ENCODE measurements around the gene PLXDC2.
"Not testable (repeated sequence)": the region's sequence is repeated elsewhere in the genome, so short reads cannot be mapped to it uniquely, and the experiment has no call there.

PLXDC2 gene

DNA sequence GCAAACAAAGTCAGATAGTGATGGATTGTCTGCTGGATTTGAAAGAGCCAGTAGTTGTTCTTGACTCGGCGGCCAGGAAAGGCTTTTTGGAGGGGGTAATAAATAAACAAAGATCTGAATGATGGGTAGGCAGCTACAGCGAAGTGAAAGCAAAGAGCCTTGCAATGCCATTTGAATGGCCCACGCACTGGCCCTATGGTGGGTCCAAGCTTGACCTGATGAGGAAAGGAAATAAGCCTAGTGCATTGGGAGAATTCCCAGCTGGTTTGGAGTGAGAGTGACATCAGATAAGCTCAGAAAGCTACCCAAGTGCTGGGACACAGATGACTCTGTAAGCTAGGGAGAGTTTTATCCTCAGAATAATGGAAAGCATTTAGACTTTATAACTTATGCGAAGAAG, 365.2 kb downstream of the PLXDC2 start:
- no peak overlapping the region for H3K4me2 ChIP-seq (ENCODE audit: low read length)
- no peak overlapping the region for H3K27ac ChIP-seq (ENCODE audit: low read depth, low read length)
- H2BK120ac ChIP-seq (ENCODE audit: low read depth, low read length) = no peak overlapping the region
- H3K27me3 ChIP-seq (ENCODE audit: insufficient read depth, low read length, poor library complexity) = no peaks in the 10 kb centered on the region
- no peak overlapping the region for H3K9ac ChIP-seq (ENCODE audit: low read length)
- no peaks in the 10 kb centered on the region for H3K36me3 ChIP-seq (ENCODE audit: control insufficient read depth, insufficient read depth, low read length)
- no peaks in the 10 kb centered on the region for H3K79me2 ChIP-seq (ENCODE audit: control insufficient read depth, insufficient read depth, low read length)
- WGBS (ENCODE audit: extremely low coverage, insufficient coverage, low lambda C conversion rate) = no CpG with 5 or more reads among the region's 5 CpGs
- H3K18ac ChIP-seq (ENCODE audit: low read length) = no peak overlapping the region
- H4K8ac ChIP-seq (ENCODE audit: low read depth, low read length) = no peak overlapping the region
- H2BK5ac ChIP-seq (ENCODE audit: low read length) = no peak overlapping the region
- H2AK5ac ChIP-seq (ENCODE audit: low read length) = no peak overlapping the region
- H3K4ac ChIP-seq (ENCODE audit: low read depth, low read length) = no peak overlapping the region
- no peak overlapping the region for H2BK15ac ChIP-seq (replicated peaks; ENCODE audit: low read depth)
- no peak overlapping the region for H4K5ac ChIP-seq (ENCODE audit: low read length)
- H3K79me1 ChIP-seq (ENCODE audit: low read length) = no peaks in the 10 kb centered on the region
- H3K4me3 ChIP-seq (ENCODE audit: low read length) = no peak overlapping the region
- H3K23ac ChIP-seq (ENCODE audit: low read length) = no peak overlapping the region
- DNase-seq = peak; percentile 34
- no peak overlapping the region for H3K56ac ChIP-seq (ENCODE audit: low read length)
- H3K4me1 ChIP-seq (ENCODE audit: control insufficient read depth, low read depth, low read length) = no peaks in the 10 kb centered on the region

DNA sequence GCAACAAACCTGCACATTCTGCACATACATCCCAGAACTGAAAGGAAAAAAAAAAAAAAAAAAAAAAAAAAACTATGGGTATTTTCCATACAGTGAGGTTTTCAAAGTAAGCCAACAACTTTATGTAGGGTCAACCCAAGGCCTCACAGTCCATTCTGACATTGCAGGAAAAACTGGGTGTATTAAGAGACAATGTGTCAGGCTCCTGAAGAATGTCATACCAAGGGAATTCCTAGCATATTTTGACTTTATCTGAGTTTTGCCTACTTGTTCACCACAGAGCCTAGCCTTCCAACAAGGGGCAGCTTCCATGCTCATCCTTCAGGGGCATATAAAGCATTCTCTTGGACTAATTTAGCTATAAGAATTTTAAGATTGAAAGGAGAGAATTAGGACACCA, 368.9 kb downstream of the PLXDC2 start:
- no peaks in the 10 kb centered on the region for H3K79me1 ChIP-seq (ENCODE audit: low read length)
- no peak overlapping the region for H3K4ac ChIP-seq (ENCODE audit: low read depth, low read length)
- H3K27ac ChIP-seq (ENCODE audit: low read depth, low read length) = no peak overlapping the region
- DNase-seq = peak; percentile 90
- H3K56ac ChIP-seq (ENCODE audit: low read length) = no peak overlapping the region
- H3K18ac ChIP-seq (ENCODE audit: low read length) = no peak overlapping the region
- no peak overlapping the region for H2BK5ac ChIP-seq (ENCODE audit: low read length)
- no peak overlapping the region for H4K8ac ChIP-seq (ENCODE audit: low read depth, low read length)
- no peak overlapping the region for H2AK5ac ChIP-seq (ENCODE audit: low read length)
- H3K4me3 ChIP-seq (ENCODE audit: low read length) = no peak overlapping the region
- no peaks in the 10 kb centered on the region for H3K36me3 ChIP-seq (ENCODE audit: control insufficient read depth, insufficient read depth, low read length)
- no peak overlapping the region for H4K5ac ChIP-seq (ENCODE audit: low read length)
- no peak overlapping the region for H3K4me2 ChIP-seq (ENCODE audit: low read length)
- no peak overlapping the region for H3K9ac ChIP-seq (ENCODE audit: low read length)
- H3K27me3 ChIP-seq (ENCODE audit: insufficient read depth, low read length, poor library complexity) = no peaks in the 10 kb centered on the region
- H3K4me1 ChIP-seq (ENCODE audit: control insufficient read depth, low read depth, low read length) = no peaks in the 10 kb centered on the region
- H2BK120ac ChIP-seq (ENCODE audit: low read depth, low read length) = no peak overlapping the region
- H3K23ac ChIP-seq (ENCODE audit: low read length) = no peak overlapping the region
- H2BK15ac ChIP-seq (replicated peaks; ENCODE audit: low read depth) = no peak overlapping the region
- no peaks in the 10 kb centered on the region for H3K79me2 ChIP-seq (ENCODE audit: control insufficient read depth, insufficient read depth, low read length)

DNA sequence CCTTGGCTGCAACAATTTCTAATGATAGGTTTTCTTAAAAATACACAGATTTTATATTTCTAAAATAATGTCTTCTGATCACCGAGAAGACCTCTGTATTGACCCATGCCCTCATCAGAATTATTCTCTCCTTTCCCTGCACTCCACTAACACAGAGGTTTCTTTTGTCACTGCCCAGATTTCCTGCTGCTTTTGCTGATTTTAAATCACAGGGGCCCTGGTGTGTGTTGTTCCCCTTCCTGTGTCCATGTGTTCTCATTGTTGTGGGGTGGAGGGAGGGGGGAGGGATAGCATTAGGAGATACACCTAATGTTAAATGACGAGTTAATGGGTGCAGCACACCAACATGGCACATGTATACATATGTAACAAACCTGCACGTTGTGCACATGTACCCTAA, 375.2 kb downstream of the PLXDC2 start:
- H2BK120ac ChIP-seq (ENCODE audit: low read depth, low read length); H4K8ac ChIP-seq (ENCODE audit: low read depth, low read length); H3K4me2 ChIP-seq (ENCODE audit: low read length); H3K4me1 ChIP-seq (ENCODE audit: control insufficient read depth, low read depth, low read length); H2BK15ac ChIP-seq (replicated peaks; ENCODE audit: low read depth); H3K56ac ChIP-seq (ENCODE audit: low read length); H3K27me3 ChIP-seq (ENCODE audit: insufficient read depth, low read length, poor library complexity); H3K23ac ChIP-seq (ENCODE audit: low read length); H3K79me1 ChIP-seq (ENCODE audit: low read length); H3K27ac ChIP-seq (ENCODE audit: low read depth, low read length); H3K18ac ChIP-seq (ENCODE audit: low read length); H3K4ac ChIP-seq (ENCODE audit: low read depth, low read length); H2AK5ac ChIP-seq (ENCODE audit: low read length); H3K79me2 ChIP-seq (ENCODE audit: control insufficient read depth, insufficient read depth, low read length); H3K4me3 ChIP-seq (ENCODE audit: low read length); H3K36me3 ChIP-seq (ENCODE audit: control insufficient read depth, insufficient read depth, low read length); H4K5ac ChIP-seq (ENCODE audit: low read length); H2BK5ac ChIP-seq (ENCODE audit: low read length); H3K9ac ChIP-seq (ENCODE audit: low read length): not testable (repeated sequence)
- no CpG with 5 or more reads among the region's 3 CpGs for WGBS (ENCODE audit: extremely low coverage, insufficient coverage, low lambda C conversion rate)
- peak; percentile 44 for DNase-seq

DNA sequence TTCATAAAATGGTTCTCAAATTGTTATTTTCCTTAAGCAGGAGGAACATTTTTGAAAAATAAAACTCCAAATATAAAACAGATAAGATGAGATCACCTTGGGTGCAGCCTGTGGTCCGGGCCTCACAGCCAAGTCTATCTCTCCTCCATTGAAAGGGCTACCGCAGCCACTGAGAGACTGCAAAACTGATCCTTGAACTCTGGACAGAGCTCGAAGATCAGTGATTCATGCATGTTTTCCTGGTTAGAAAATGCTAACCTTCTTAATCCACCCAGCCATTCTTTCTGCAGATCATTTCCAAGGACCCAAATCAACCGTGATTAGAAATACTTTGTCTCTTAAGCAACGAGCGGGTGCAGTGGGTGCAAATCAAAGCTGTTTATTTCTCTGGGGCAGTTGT, 378.8 kb downstream of the PLXDC2 start:
- H2BK120ac ChIP-seq (ENCODE audit: low read depth, low read length) = no peak overlapping the region
- H3K27me3 ChIP-seq (ENCODE audit: insufficient read depth, low read length, poor library complexity) = no peaks in the 10 kb centered on the region
- no peak overlapping the region for H4K8ac ChIP-seq (ENCODE audit: low read depth, low read length)
- H3K79me1 ChIP-seq (ENCODE audit: low read length) = no peaks in the 10 kb centered on the region
- no peak overlapping the region for H3K23ac ChIP-seq (ENCODE audit: low read length)
- no peak overlapping the region for H2AK5ac ChIP-seq (ENCODE audit: low read length)
- no peak overlapping the region for H3K18ac ChIP-seq (ENCODE audit: low read length)
- no peak overlapping the region for H2BK5ac ChIP-seq (ENCODE audit: low read length)
- H3K56ac ChIP-seq (ENCODE audit: low read length) = no peak overlapping the region
- H3K4ac ChIP-seq (ENCODE audit: low read depth, low read length) = no peak overlapping the region
- H3K9ac ChIP-seq (ENCODE audit: low read length) = no peak overlapping the region
- no peaks in the 10 kb centered on the region for H3K4me1 ChIP-seq (ENCODE audit: control insufficient read depth, low read depth, low read length)
- WGBS (ENCODE audit: extremely low coverage, insufficient coverage, low lambda C conversion rate) = no CpG with 5 or more reads among the region's 6 CpGs
- H3K4me3 ChIP-seq (ENCODE audit: low read length) = no peak overlapping the region
- no peak for DNase-seq
- no peak overlapping the region for H3K4me2 ChIP-seq (ENCODE audit: low read length)
- no peak overlapping the region for H3K27ac ChIP-seq (ENCODE audit: low read depth, low read length)
- H3K79me2 ChIP-seq (ENCODE audit: control insufficient read depth, insufficient read depth, low read length) = no peaks in the 10 kb centered on the region
- H4K5ac ChIP-seq (ENCODE audit: low read length) = no peak overlapping the region
- H2BK15ac ChIP-seq (replicated peaks; ENCODE audit: low read depth) = no peak overlapping the region
- H3K36me3 ChIP-seq (ENCODE audit: control insufficient read depth, insufficient read depth, low read length) = no peaks in the 10 kb centered on the region

DNA sequence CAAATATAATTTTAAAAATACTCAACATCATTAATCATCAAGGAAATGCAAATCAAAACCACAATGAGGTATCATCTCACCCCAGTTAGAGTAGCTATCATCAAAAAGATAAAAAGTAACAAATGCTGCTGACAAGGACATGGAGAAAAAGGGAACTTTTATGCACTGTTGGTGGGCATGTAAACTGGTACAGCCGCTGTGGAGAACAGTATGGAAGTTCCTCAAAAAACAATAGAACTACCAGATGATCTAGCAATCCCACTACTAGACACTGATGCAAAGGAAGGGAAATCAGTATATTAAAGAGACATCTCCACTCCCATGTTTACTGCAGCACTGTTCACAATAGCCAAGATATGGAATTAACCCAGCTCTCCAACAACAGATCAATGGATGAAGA, 384.5 kb downstream of the PLXDC2 start:
- Histone ChIP-seq H3K79me2 (ENCODE audit: control insufficient read depth, insufficient read depth, low read length) (no peaks in the 10 kb centered on the region), H3K4me1 (ENCODE audit: control insufficient read depth, low read depth, low read length) (no peaks in the 10 kb centered on the region), H3K27me3 (ENCODE audit: insufficient read depth, low read length, poor library complexity) (no peaks in the 10 kb centered on the region), H2AK5ac (ENCODE audit: low read length) (no peak overlapping the region), H3K27ac (ENCODE audit: low read depth, low read length) (no peak overlapping the region), H2BK120ac (ENCODE audit: low read depth, low read length) (no peak overlapping the region), H3K4ac (ENCODE audit: low read depth, low read length) (no peak overlapping the region), H3K36me3 (ENCODE audit: control insufficient read depth, insufficient read depth, low read length) (no peaks in the 10 kb centered on the region), H3K4me3 (ENCODE audit: low read length) (no peak overlapping the region), H4K8ac (ENCODE audit: low read depth, low read length) (no peak overlapping the region), H3K23ac (ENCODE audit: low read length) (no peak overlapping the region), H2BK5ac (ENCODE audit: low read length) (no peak overlapping the region), H3K79me1 (ENCODE audit: low read length) (no peaks in the 10 kb centered on the region), H3K9ac (ENCODE audit: low read length) (no peak overlapping the region), H2BK15ac (replicated peaks; ENCODE audit: low read depth) (no peak overlapping the region), H3K18ac (ENCODE audit: low read length) (no peak overlapping the region), H4K5ac (ENCODE audit: low read length) (no peak overlapping the region), H3K56ac (ENCODE audit: low read length) (no peak overlapping the region), H3K4me2 (ENCODE audit: low read length) (no peak overlapping the region)
- no peak for DNase-seq
- WGBS (ENCODE audit: extremely low coverage, insufficient coverage, low lambda C conversion rate) = no CpG with 5 or more reads among the region's 1 CpG

- no peak overlapping the region for H4K5ac ChIP-seq (ENCODE audit: low read length)
- no peaks in the 10 kb centered on the region for H3K79me1 ChIP-seq (ENCODE audit: low read length)
- peak; percentile 22 for DNase-seq
- H3K4ac ChIP-seq (ENCODE audit: low read depth, low read length) = no peak overlapping the region
- H2AK5ac ChIP-seq (ENCODE audit: low read length) = no peak overlapping the region
- no peak overlapping the region for H3K23ac ChIP-seq (ENCODE audit: low read length)
- no peaks in the 10 kb centered on the region for H3K79me2 ChIP-seq (ENCODE audit: control insufficient read depth, insufficient read depth, low read length)
- no peak overlapping the region for H2BK120ac ChIP-seq (ENCODE audit: low read depth, low read length)
- H4K8ac ChIP-seq (ENCODE audit: low read depth, low read length) = no peak overlapping the region
- H3K4me3 ChIP-seq (ENCODE audit: low read length) = no peak overlapping the region
- no peak overlapping the region for H3K56ac ChIP-seq (ENCODE audit: low read length)
- H2BK5ac ChIP-seq (ENCODE audit: low read length) = no peak overlapping the region
- WGBS (ENCODE audit: extremely low coverage, insufficient coverage, low lambda C conversion rate) = no CpG with 5 or more reads among the region's 4 CpGs
- H3K27ac ChIP-seq (ENCODE audit: low read depth, low read length) = no peak overlapping the region
- no peak overlapping the region for H2BK15ac ChIP-seq (replicated peaks; ENCODE audit: low read depth)
- no peaks in the 10 kb centered on the region for H3K27me3 ChIP-seq (ENCODE audit: insufficient read depth, low read length, poor library complexity)
- no peaks in the 10 kb centered on the region for H3K36me3 ChIP-seq (ENCODE audit: control insufficient read depth, insufficient read depth, low read length)
- H3K4me1 ChIP-seq (ENCODE audit: control insufficient read depth, low read depth, low read length) = no peaks in the 10 kb centered on the region
- no peak overlapping the region for H3K4me2 ChIP-seq (ENCODE audit: low read length)
- H3K18ac ChIP-seq (ENCODE audit: low read length) = no peak overlapping the region
- H3K9ac ChIP-seq (ENCODE audit: low read length) = no peak overlapping the region
Measured at GRCh38 chr10:20202337-20202736, 386.1 kb downstream of the PLXDC2 start.

All from mesendoderm (in vitro differentiated cells).